WTC11 (cell line): Measurements from ENCODE around the gene TRIP13. TPM values are rescaled to one million over a fixed set of nuclear protein-coding genes. Genes with fewer than 3 reads are reported as not detected.

Experiments used
- ATAC-seq: fragments of 200-7000 bp; cut with Tn5 transposase; 2 replicates; pipeline ENCODE4 v1.10.0; 2021; ENCODE audit warnings: mild to moderate bottlenecking, moderate library complexity
- CTCF ChIA-PET: fragments of 300-600 bp; sonication (Branson Sonifier 250); formaldehyde crosslinking; loops from one replicate; lab custom pipeline; 2021; ENCODE audit warnings: antibody characterized with exemption; lab: Charles Lee
- POLR2A ChIA-PET: fragments of 350-600 bp; sonication (Branson Sonifier 250); formaldehyde crosslinking; loops from one replicate; lab custom pipeline; 2021; ENCODE audit warnings: antibody characterized with exemption; lab: Charles Lee
- DNase-seq: peaks from one replicate; pipeline ENCODE4 v3.0.0; 2021; ENCODE audit warnings: low spot score
- H3K27ac Mint-ChIP-seq: 2 replicates; pipeline ENCODE4 v1.8.0; 2021; ENCODE audit warnings: mixed read lengths
- H3K27me3 Mint-ChIP-seq: 2 replicates; pipeline ENCODE4 v1.8.0; 2021; ENCODE audit warnings: low read depth, mild to moderate bottlenecking, moderate library complexity, mixed read lengths
- H3K36me3 Mint-ChIP-seq: 2 replicates; pipeline ENCODE4 v1.8.0; 2021; ENCODE audit warnings: mixed read lengths
- H3K4me1 Mint-ChIP-seq: 2 replicates; pipeline ENCODE4 v1.8.0; 2022; ENCODE audit warnings: mixed read lengths
- H3K4me3 Mint-ChIP-seq: 2 replicates; pipeline ENCODE4 v1.8.0; 2021; ENCODE audit warnings: mild to moderate bottlenecking, moderate library complexity, mixed read lengths
- H3K9me3 Mint-ChIP-seq: 2 replicates; pipeline ENCODE4 v1.8.0; 2021; ENCODE audit warnings: mixed read lengths
- CREM ChIP-seq: sonication (generic); formaldehyde crosslinking; IDR thresholded peaks from 2 replicates; pipeline ENCODE4 v1.8.1; 2022; ENCODE audit warnings: mild to moderate bottlenecking, missing genetic modification reagents, moderate library complexity
- E2F4 ChIP-seq: sonication (generic); formaldehyde crosslinking; IDR thresholded peaks from 2 replicates; pipeline ENCODE4 v1.8.1; 2022; ENCODE audit warnings: low read depth, mild to moderate bottlenecking, moderate library complexity, missing genetic modification reagents, borderline replicate concordance
- ELF4 ChIP-seq: sonication (generic); formaldehyde crosslinking; IDR thresholded peaks from 2 replicates; pipeline ENCODE4 v1.8.1; 2022; ENCODE audit warnings: low read depth, mild to moderate bottlenecking, moderate library complexity, missing genetic modification reagents
- EMX1 ChIP-seq: fragments of 250-450 bp; sonication (Bioruptor Pico); IDR thresholded peaks from 2 replicates; pipeline ENCODE4 v1.8.0; 2021; ENCODE audit warnings: mild to moderate bottlenecking
- ETV6 ChIP-seq: sonication (generic); formaldehyde crosslinking; IDR thresholded peaks from 2 replicates; pipeline ENCODE4 v1.8.1; 2022; ENCODE audit warnings: mild to moderate bottlenecking, missing genetic modification reagents
- GABPB1 ChIP-seq: sonication (generic); formaldehyde crosslinking; IDR thresholded peaks from 2 replicates; pipeline ENCODE4 v1.8.1; 2023; ENCODE audit warnings: mild to moderate bottlenecking, missing genetic modification reagents
- GRHL2 ChIP-seq: fragments of 250-450 bp; sonication (Bioruptor Pico); IDR thresholded peaks from 2 replicates; pipeline ENCODE4 v1.8.0; 2022; ENCODE audit warnings: mild to moderate bottlenecking, moderate library complexity; ENCODE audit not compliant: insufficient replicate concordance, severe bottlenecking
- MXD4 ChIP-seq: fragments of 250-450 bp; sonication (Bioruptor Pico); IDR thresholded peaks from 2 replicates; pipeline ENCODE4 v1.8.0; 2021; ENCODE audit warnings: mild to moderate bottlenecking, moderate library complexity, borderline replicate concordance
- MYBL2 ChIP-seq: sonication (generic); formaldehyde crosslinking; IDR thresholded peaks from 2 replicates; pipeline ENCODE4 v1.8.1; 2023; ENCODE audit warnings: mild to moderate bottlenecking, moderate library complexity, missing genetic modification reagents
- NR3C1 ChIP-seq: sonication (generic); formaldehyde crosslinking; conservative IDR thresholded peaks from 2 replicates; pipeline ENCODE4 v1.8.1; 2023; ENCODE audit warnings: low read depth, mild to moderate bottlenecking, missing genetic modification reagents
- RELA ChIP-seq: sonication (generic); formaldehyde crosslinking; IDR thresholded peaks from 2 replicates; pipeline ENCODE4 v1.8.1; 2022; ENCODE audit warnings: missing genetic modification reagents, mild to moderate bottlenecking, borderline replicate concordance
- ZMAT4 ChIP-seq: fragments of 250-450 bp; sonication (Bioruptor Pico); IDR thresholded peaks from 2 replicates; pipeline ENCODE4 v1.9.0; 2021; ENCODE audit warnings: mild to moderate bottlenecking
- ZNF232 ChIP-seq: sonication (generic); formaldehyde crosslinking; IDR thresholded peaks from 2 replicates; pipeline ENCODE4 v1.8.0; 2022; ENCODE audit warnings: mild to moderate bottlenecking, missing genetic modification reagents
- ZNF532 ChIP-seq: fragments of 250-450 bp; sonication (Bioruptor Pico); IDR thresholded peaks from 2 replicates; pipeline ENCODE4 v1.9.0; 2021; ENCODE audit warnings: mild to moderate bottlenecking, borderline replicate concordance
- ZSCAN18 ChIP-seq: fragments of 250-450 bp; sonication (Bioruptor Pico); IDR thresholded peaks from 2 replicates; pipeline ENCODE4 v2.1.2; 2022; ENCODE audit warnings: mild to moderate bottlenecking, moderate library complexity
- total RNA-seq: library from RNA; stranded (reverse); gene quantifications from 3 replicates; pipeline ENCODE4 v1.2.3, GENCODE V29; 2021
- TF ChIP-seq, protein P1 (sequence below): fragments of 250-450 bp; sonication (Bioruptor Pico); conservative IDR thresholded peaks from 2 replicates; pipeline ENCODE4 v1.9.0; 2021; ENCODE audit warnings: mild to moderate bottlenecking
- TF ChIP-seq, protein P2 (sequence below): sonication (generic); formaldehyde crosslinking; IDR thresholded peaks from 2 replicates; pipeline ENCODE4 v1.8.0; 2022; ENCODE audit warnings: mild to moderate bottlenecking, missing genetic modification reagents
- TF ChIP-seq, protein P3 (sequence below): sonication (generic); formaldehyde crosslinking; IDR thresholded peaks from 2 replicates; pipeline ENCODE4 v1.8.0; 2022; ENCODE audit warnings: mild to moderate bottlenecking, missing genetic modification reagents

Gene TRIP13
- total RNA-seq, 1 experiment from 2014 or later = 33.7 TPM

- no peak for TF ChIP-seq ZNF232 (CRISPR knock-in tag)
- TF ChIP-seq, all 79 proteins: peak for 0
Measured at GRCh38 chr5:870956-871355, 21.7 kb upstream of the TRIP13 start (continued).

GRCh38 chr5:871596-872298 lies 20.9 kb upstream of the TRIP13 start:
- DNase-seq (no peak), ATAC-seq (no peak)
- no peaks in the 10 kb centered on the region for H3K9me3 Mint-ChIP-seq
- H3K4me3 Mint-ChIP-seq = no peak overlapping the region
- no peaks in the 10 kb centered on the region for H3K27me3 Mint-ChIP-seq
- H3K36me3 Mint-ChIP-seq = peaks cover 79% of the 10 kb centered on the region
- H3K4me1 Mint-ChIP-seq = no peaks in the 10 kb centered on the region
- ChIA-PET CTCF (no interaction called here), POLR2A (no interaction called here)
- TF ChIP-seq EMX1 (CRISPR knock-in tag) = no peak
- no peak for TF ChIP-seq ETV6 (CRISPR knock-in tag)
- TF ChIP-seq ZMAT4 (CRISPR knock-in tag) = no peak
- TF ChIP-seq MXD4 = no peak
- no peak for TF ChIP-seq ZNF532 (CRISPR knock-in tag)
- TF ChIP-seq RELA (CRISPR knock-in tag) = no peak
- no peak for TF ChIP-seq GRHL2 (CRISPR knock-in tag)
- TF ChIP-seq, protein P1, sequence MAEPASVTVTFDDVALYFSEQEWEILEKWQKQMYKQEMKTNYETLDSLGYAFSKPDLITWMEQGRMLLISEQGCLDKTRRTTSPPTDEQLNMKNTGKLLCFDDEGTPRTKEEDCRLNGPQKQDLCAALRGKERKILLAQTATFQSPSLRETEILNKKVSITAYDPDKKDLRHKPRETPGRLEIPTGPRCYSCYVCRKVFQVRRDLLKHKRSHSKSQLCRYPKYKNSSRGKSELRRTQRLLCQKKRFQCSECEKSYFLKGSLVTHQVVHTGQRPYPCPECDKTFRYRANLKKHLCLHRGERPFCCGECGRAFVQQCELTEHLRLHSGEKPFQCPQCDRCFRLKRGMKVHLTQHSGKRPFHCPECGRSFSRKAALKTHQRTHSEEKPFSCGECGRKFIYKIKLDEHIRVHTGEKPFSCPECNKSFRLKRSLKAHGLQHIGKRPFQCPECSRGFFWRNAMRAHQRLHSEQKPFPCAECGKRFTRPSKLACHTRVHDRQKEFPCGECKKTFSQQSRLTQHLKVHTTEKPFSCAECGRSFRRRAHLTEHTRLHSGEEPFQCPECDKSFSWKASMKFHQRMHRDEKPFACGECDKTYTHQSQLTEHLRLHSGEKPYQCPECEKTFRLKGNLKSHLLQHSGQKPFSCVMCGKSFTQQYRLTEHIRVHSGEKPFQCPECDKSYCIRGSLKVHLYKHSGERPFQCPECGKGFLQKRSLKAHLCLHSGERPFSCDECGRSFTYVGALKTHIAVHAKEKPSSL (CRISPR knock-in tag) = no peak
- TF ChIP-seq GABPB1 = no peak
- no peak overlapping the region for H3K27ac Mint-ChIP-seq

- no peaks in the 10 kb centered on the region for H3K4me1 Mint-ChIP-seq
- DNase-seq (no peak), ATAC-seq (no peak)
- H3K9me3 Mint-ChIP-seq = no peaks in the 10 kb centered on the region
- H3K27me3 Mint-ChIP-seq = no peaks in the 10 kb centered on the region
- POLR2A ChIA-PET = no interaction called here
- no peak overlapping the region for H3K27ac Mint-ChIP-seq
- peaks cover 83% of the 10 kb centered on the region for H3K36me3 Mint-ChIP-seq
- no peak overlapping the region for H3K4me3 Mint-ChIP-seq
- CTCF ChIA-PET = no interaction called here
- TF ChIP-seq, protein P2, sequence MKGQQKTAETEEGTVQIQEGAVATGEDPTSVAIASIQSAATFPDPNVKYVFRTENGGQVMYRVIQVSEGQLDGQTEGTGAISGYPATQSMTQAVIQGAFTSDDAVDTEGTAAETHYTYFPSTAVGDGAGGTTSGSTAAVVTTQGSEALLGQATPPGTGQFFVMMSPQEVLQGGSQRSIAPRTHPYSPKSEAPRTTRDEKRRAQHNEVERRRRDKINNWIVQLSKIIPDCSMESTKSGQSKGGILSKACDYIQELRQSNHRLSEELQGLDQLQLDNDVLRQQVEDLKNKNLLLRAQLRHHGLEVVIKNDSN (CRISPR knock-in tag) = no peak
- TF ChIP-seq ZMAT4 (CRISPR knock-in tag) (no peak), ELF4 (CRISPR knock-in tag) (no peak), ETV6 (CRISPR knock-in tag) (no peak), GABPB1 (no peak), NR3C1 (CRISPR knock-in tag) (no peak), MYBL2 (CRISPR knock-in tag) (no peak), ZSCAN18 (CRISPR knock-in tag) (no peak), CREM (no peak), GRHL2 (CRISPR knock-in tag) (no peak), E2F4 (CRISPR knock-in tag) (no peak)
- TF ChIP-seq, protein P3, sequence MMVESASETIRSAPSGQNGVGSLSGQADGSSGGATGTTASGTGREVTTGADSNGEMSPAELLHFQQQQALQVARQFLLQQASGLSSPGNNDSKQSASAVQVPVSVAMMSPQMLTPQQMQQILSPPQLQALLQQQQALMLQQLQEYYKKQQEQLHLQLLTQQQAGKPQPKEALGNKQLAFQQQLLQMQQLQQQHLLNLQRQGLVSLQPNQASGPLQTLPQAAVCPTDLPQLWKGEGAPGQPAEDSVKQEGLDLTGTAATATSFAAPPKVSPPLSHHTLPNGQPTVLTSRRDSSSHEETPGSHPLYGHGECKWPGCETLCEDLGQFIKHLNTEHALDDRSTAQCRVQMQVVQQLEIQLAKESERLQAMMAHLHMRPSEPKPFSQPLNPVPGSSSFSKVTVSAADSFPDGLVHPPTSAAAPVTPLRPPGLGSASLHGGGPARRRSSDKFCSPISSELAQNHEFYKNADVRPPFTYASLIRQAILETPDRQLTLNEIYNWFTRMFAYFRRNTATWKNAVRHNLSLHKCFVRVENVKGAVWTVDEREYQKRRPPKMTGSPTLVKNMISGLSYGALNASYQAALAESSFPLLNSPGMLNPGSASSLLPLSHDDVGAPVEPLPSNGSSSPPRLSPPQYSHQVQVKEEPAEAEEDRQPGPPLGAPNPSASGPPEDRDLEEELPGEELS (CRISPR knock-in tag) = no peak
Measured at GRCh38 chr5:872301-872700, 20.4 kb upstream of the TRIP13 start.
